H1 (cell line): Measurements from ENCODE around the gene TBC1D22A. TPM values are rescaled to one million over a fixed set of nuclear protein-coding genes. Genes with fewer than 3 reads are reported as not detected.

Source experiments
- CEBPB ChIP-seq: IDR thresholded peaks from 2 replicates; pipeline ENCODE4 v1.6.1; 2012; ENCODE audit warnings: low read depth, low read length
- KDM4A ChIP-seq: IDR thresholded peaks from one replicate; pipeline ENCODE4 v1.7.1; 2012; ENCODE audit warnings: low read depth, mild to moderate bottlenecking, moderate library complexity, low read length, inconsistent platforms; ENCODE audit not compliant: severe bottlenecking
- polyA plus RNA-seq, 7 experiments: library from polyadenylated mRNA; depleted of rRNA in 3 of 7; stranded (reverse) in 5 of 7; unstranded in 2 of 7; fragments of >200 nt in 5 of 7; fragments of 200-250 nt in 2 of 7; gene quantifications; 1 replicate in 5 of 7; 2 replicates in 1 of 7; 4 replicates in 1 of 7; pipeline versions ENCODE4 v1.2.1 to v1.2.3, GENCODE V29; 2011 to 2013; ENCODE audit warnings: missing spikeins in 2 of 7, mixed read lengths in 2 of 7
- total RNA-seq: library from RNA; stranded (reverse); fragmentation: NEBNext Ultra II Directional; extraction: Animal tissue kit (Norgen Biotek cat#: 25700); gene quantifications from 2 replicates; pipeline ENCODE4 v1.2.1, GENCODE V29; 2021

TBC1D22A gene
- total and polyA plus RNA-seq, 2 of the 8 experiments (the other 6 are each of a cell fraction or from before 2014, with no cell fraction given), result 11.9 to 18.4 TPM

- no peak for TF ChIP-seq KDM4A
- no peak for TF ChIP-seq CEBPB
Observed at GRCh38 chr22:47006433-47006832, 244.0 kb downstream of the TBC1D22A start (continued).
